HG03354 (cell line): Measurements from ENCODE around the gene ACOT2.
"Not testable (repeated sequence)": the region's sequence is repeated elsewhere in the genome, so short reads cannot be mapped to it uniquely, and the experiment has no call there.

Experiments
- ATAC-seq: cut with Tn5 transposase; IDR thresholded peaks from one replicate; pipeline ENCODE4 v1.9.1; 2021; ENCODE audit warnings: mild to moderate bottlenecking; ENCODE audit not compliant: unreplicated experiment, poor library complexity, severe bottlenecking

Gene ACOT2, protein sequence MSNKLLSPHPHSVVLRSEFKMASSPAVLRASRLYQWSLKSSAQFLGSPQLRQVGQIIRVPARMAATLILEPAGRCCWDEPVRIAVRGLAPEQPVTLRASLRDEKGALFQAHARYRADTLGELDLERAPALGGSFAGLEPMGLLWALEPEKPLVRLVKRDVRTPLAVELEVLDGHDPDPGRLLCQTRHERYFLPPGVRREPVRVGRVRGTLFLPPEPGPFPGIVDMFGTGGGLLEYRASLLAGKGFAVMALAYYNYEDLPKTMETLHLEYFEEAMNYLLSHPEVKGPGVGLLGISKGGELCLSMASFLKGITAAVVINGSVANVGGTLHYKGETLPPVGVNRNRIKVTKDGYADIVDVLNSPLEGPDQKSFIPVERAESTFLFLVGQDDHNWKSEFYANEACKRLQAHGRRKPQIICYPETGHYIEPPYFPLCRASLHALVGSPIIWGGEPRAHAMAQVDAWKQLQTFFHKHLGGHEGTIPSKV

DNA sequence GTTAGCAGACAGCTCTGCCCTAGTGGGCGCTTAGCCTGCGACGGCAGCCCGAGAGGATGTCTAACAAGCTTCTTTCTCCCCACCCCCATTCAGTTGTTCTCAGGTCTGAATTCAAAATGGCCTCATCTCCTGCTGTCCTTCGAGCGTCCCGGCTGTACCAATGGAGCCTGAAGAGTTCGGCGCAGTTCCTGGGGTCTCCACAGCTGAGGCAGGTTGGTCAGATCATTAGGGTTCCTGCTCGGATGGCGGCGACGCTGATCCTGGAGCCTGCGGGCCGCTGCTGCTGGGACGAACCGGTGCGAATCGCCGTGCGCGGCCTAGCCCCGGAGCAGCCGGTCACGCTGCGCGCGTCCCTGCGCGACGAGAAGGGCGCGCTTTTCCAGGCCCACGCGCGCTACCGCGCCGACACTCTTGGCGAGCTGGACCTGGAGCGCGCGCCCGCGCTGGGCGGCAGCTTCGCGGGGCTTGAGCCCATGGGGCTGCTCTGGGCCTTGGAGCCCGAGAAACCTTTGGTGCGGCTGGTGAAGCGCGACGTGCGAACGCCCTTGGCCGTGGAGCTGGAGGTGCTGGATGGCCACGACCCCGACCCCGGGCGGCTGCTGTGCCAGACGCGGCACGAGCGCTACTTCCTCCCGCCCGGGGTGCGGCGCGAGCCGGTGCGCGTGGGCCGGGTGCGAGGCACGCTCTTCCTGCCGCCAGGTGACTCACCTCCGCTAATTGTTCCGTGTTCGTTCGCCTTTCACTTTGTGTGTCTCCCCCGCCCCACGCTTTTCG lies at the start of gene ACOT2:
Gene ACOT2 (plus strand): TSS at position 29 of the 774 bp plus-strand sequence. CDS start 28 bp downstream, at position 57.
- ATAC-seq = peak; percentile 69

DNA sequence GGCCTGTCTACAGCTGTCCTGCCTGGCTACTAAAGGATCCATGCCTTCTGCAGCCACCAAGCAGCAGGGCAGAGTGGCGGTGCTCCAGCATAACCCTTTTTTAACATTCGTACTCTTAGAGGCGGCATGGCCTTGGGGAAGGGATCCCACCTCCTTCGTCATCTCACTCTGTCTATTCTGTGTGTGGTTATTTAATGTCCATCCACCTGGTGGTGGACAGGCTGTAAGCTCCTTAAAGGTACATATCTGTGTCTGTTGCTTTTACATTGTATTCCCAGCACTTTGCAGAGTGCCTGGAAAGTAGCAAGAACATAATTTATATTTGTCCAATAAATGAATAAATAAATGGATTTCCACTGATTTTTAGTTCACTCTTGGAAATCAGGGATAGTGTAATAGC lies 47.8 kb upstream of the ACOT2 start:
- no peak for ATAC-seq

DNA sequence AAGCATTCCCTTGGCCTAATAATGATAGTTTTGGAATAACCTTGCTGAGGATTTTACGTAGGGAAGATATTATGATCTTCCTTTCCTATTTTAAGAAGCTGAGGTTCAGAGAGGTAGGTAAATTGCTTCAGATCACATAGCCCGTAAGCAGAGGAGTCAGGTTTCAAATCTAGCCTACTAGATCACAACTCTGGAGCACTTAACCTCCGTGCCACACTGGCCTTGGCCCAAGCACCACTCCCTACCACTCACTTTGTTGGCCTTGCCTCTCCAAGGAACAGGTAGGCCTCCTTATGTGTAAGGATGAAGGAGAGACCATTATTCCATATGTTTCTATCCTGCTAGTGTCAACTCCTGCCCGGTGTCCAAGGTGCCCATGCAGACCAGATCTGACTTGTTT lies 44.5 kb upstream of the ACOT2 start:
- ATAC-seq = no peak

DNA sequence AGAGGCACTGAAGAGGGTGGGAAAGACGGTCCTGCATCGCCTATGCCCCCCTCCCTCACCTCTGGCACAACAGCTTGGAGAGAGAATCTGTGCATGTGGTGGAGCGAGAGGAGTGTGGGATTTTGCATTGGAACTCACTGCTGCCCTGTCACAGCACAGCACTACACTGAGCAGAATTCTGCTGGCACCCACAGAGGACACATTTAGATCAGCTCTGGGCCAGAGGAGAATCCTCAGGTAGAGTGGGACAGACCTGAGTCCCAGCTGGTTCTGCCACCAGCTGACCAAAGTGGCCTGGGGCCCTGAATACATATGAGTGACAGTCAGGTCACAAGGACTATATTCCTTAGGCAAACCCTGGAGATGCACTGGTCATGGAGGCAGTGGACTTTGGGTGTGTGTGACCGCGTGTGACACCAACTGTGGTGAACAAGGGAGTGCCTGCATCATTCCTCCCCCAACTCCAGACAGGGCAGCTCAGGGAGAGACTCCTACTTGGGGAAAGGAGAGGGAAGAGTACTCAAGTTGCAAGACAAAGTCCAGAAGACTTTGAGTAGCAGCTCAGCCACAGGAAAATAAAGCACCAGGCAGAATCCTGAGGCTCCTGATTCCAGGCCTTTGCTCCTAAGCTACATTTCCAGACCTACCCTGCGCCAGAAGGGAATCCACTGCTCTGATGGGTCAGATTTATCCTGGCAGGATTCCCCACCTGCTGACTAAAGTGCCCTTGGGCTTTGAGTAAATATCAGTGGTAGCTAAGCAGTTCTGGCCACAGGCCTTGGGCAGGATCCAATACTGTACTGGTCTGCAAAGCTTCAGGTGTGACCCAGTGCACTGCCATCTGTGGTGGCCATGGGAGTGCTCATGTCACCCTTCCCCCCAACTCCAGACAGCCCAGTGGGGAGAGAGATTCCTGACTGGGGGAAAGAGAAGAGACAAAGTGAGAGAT lies 42.7 kb upstream of the ACOT2 start:
- ATAC-seq = no peak

DNA sequence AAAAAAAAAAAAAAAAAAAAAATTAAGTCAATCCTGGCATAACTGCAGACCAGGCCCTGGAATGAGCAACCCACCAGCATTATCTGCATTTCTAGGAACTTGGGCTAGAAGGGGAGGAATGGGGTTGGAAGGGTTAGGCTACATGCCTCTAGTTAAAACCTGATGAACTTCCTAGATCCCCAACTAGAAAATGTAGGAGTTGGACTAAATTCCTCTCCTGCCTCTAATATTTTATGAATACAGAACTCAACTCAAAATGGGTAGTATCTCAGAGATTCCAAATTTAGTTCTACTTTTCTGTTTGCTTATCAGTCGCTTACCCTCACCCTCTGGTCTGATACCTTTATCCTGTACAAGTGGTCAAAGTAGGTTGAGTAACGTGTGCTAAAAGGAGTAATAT lies 39.7 kb upstream of the ACOT2 start:
- not testable (repeated sequence) for ATAC-seq

DNA sequence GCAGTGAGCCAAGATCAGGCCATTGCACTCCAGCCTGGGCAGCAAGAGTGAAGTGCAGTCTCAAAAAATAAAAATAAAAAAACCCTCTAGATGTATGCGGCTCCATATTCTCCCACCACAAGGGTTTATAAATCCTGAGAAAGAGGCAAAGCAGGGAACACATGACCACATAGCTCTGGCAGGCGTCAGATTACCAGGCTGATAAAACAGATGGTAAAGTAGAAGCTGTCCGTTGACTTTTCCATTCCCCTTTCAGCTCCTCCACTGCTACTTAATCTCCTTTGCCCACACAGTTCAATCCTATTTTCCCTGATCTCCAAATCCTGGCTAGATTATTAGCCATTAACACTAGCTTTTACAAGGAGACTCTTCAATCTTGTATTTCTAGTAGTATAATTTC lies 37.0 kb upstream of the ACOT2 start:
- not testable (repeated sequence) for ATAC-seq

DNA sequence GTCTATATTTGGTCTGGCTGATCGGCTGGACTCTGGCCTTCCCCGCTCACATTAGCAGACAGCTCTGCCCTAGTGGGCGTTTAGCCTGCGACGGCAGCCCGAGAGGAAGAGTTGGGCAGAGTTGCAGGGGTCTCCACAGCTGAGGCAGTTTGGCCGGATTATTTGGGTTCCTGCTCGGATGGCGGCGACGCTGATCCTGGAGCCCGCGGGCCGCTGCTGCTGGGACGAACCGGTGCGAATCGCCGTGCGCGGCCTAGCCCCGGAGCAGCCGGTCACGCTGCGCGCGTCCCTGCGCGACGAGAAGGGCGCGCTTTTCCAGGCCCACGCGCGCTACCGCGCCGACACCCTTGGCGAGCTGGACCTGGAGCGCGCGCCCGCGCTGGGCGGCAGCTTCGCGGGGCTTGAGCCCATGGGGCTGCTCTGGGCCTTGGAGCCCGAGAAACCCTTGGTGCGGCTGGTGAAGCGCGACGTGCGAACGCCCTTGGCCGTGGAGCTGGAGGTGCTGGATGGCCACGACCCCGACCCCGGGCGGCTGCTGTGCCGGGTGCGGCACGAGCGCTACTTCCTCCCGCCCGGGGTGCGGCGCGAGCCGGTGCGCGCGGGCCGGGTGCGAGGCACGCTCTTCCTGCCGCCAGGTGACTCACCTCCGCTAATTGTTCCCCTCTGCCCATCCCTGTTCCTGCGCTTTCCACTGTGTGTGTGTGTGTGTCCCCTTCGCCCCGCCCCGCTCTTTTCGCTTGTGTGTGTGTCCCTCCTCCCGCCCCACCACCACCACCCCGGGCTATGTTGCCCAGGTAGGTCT lies 31.6 kb upstream of the ACOT2 start:
- ATAC-seq = not testable (repeated sequence)

DNA sequence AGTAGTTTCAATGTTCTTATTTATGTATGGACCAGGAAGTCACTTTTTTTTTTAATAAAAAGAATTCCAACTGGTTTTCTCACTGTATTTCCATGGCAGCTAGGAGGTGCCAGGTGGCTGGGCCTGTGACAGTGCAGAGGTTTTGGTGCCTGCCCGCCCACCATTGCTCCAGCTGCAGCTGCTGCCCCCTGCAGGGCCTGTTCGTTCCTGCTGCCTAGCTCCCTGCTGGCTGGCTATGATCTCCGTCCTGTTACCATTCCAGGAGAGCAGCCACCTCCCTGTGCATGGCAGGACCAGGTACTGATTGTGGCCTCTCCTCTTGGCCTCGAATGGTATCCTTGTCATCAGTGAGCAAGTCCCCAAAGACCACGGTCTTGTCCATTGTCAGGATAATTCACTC lies 30.0 kb upstream of the ACOT2 start:
- ATAC-seq = peak; percentile 78

DNA sequence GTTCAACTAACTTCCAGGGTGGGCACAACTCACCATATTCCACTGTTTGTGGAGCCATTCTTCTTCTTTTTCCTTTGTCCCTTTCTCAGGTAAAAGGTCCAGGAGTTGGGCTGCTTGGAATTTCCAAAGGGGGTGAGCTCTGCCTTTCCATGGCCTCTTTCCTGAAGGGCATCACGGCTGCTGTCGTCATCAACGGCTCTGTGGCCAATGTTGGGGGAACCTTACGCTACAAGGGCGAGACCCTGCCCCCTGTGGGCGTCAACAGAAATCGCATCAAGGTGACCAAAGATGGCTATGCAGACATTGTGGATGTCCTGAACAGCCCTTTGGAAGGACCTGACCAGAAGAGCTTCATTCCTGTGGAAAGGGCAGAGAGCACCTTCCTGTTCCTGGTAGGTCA lies 26.1 kb upstream of the ACOT2 start:
- not testable (repeated sequence) for ATAC-seq

DNA sequence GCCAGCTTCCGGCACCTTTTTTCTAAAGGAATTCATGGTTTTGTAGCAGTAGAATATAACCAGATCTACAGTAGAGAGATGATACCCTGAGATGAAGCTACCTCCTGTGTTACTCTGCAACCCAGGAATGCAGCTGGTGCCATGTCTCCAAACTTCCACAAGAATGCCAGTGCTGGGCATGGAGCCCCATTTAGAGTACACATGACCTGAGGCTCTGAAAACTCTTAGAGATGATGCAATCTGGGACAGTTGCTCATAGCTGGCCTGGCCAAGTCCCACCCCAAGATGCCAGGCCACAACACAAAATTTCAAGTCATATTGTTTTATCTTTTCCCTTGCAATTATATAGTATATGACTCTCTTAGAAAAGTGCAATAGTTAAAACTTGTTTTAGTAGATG lies 23.7 kb upstream of the ACOT2 start:
- not testable (repeated sequence) for ATAC-seq

DNA sequence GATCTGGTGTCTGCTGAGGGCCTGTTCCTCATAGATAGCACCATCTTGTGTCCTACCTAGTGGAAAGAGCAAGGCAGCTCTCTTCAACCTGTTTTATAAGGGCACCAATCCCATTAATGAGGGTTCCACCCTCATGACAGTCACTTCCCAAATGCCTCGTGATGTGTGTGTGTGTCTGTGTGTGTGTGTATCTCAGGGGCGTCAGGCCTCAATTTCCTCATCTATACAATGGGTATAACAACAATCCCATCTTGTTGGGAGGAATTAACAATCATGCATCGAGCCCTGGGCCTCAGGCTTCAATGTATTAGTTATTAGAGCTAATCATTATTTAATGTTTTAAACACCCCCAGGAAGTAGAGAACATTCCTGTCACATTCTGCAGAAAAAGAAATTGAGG lies 19.9 kb upstream of the ACOT2 start:
- not testable (repeated sequence) for ATAC-seq

DNA sequence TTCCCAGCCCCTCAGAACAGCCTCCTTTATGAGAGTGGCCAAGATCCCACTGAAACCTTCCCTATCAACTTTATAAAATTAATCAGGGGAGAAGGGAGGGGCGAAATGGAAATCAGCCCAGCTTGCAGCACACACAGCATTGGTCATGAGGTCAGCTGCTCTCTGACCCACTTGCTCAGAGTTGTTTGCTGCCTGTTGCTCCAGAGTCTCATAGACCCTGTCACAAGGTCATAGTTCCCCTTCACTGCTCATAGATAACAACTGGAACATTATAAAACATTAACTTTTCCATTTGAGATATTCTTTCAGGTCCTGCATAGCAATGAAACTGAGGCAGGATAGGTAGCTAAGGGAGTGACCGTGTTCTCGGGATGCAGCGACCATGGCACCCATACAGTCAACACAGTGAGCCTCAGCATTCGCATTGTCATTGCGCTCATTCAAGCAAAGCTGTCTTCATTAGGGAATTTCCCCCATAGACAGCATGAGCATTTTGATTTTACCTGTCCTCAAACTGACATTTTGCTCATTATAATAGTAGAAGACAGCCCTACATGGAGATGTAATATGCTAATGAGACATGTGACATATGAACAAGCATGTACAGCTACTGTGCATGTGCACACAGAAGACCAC lies 19.0 kb upstream of the ACOT2 start:
- not testable (repeated sequence) for ATAC-seq

DNA sequence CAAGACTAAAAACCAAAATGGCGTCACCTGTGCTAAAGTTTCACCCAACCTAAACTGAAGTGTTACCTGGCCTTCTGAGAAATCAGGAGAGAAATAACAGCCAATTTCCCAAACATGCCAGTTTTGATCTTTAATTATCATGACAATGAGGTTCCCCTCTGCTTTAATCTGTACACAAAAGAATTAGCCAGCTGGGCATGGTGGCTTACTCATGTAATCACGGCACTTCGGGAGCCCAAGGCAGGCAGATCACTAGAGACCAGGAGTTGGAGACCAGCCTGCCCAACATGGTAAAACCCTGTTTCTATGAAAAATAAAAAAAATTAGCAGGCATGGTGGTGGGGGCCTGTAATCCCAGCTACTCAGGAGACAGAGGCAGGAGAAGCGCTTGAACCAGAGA lies 15.2 kb upstream of the ACOT2 start:
- ATAC-seq = no peak

DNA sequence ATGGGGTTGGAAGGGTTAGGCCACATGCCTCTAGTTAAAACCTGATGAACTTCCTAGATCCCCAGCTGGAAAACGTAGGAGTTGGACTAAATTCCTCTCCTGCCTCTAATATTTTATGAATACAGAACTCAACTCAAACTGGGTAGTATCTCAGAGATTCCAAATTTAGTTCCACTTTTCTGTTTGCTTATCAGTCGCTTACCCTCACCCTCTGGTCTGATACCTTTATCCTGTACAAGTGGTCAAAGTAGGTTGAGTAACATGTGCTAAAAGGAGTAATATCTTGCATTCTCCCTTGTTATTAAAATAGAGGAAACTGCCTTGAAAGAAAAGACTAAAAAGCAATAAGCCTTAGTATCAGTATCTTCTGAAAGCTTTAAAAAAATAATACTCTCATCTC lies 11.8 kb upstream of the ACOT2 start:
- ATAC-seq = not testable (repeated sequence)

DNA sequence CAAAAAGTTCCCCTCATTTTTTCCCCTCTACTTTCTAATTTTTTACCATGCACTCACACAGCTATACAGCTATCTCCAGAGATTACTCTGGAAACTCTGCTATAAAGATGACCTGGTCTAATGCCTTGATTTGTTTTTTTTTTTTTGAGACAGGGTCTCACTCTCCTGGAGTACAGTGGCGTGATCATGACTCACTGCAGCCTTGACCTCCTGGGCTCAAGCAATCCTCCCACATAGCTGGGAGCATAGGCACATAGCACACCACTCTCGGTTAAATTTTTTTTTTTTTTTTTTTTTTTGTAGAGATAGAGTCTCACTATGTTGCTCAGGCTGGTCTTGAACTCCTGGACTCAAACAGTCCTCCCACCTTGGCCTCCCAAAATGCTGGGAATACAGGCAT lies 10.8 kb upstream of the ACOT2 start:
- not testable (repeated sequence) for ATAC-seq

DNA sequence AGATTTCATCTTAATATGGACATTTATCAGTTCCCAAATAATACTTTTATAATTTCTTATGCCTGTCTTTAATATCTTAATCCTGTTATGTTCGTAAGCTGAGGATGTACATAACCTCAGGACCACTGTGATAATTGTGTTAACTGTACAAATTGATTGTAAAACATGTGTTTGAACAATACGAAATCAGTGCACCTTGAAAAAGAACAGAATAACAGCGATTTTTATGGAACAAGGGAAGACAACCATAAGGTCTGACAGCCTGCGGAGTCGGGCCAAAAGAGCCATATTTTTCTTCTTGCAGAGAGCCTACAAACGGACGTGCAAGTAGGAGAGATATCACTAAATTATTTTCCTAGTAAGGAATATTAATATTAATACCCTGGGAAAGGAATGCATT lies 6.8 kb upstream of the ACOT2 start:
- not testable (repeated sequence) for ATAC-seq

DNA sequence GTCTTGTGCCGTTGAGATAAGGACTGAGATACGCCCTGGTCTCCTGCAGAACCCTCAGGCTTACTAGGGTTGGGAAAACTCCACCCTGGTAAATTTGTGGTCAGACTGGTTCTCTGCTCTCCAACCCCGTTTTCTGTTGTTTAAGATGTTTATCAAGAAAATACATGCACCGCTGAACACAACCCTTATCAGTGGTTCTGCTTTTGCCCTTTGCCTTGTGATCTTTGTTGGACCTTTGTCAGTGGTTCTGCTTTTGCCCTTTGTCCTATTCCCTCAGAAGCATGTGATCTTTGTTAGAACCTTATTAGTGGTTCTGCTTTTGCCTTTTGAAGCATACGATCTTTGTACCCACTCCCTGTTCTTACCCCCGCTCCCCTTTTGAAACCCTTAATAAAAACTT lies 6.3 kb upstream of the ACOT2 start:
- ATAC-seq = not testable (repeated sequence)

DNA sequence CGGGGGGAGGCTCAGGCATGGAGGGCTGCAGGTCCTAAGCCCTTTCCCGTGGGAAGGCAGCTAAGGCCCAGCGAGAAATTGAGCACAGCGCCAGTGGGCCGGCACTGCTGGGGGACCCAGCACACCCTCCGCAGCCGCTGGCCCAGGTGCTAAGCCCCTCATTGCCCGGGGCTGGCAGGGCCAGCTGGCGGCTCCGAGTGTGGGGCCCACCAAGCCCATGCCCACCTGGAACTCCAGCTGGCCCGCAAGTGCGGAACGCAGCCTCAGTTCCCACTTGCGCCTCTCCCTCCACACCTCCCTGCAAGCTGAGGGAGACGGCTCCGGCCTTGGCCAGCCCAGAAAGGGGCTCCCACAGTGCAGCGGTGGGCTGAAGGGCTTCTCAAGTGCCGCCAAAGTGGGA lies 2.6 kb upstream of the ACOT2 start:
- ATAC-seq = not testable (repeated sequence)
